Smooth muscle cell of the brain vasculature (primary cell): Measurements from ENCODE around the gene TBC1D22A.

Source experiments
- DNase-seq: peaks from one replicate; pipeline ENCODE4 v3.0.0-alpha.2; 2012; ENCODE audit warnings: low read depth, low spot score

The TBC1D22A gene

DNA sequence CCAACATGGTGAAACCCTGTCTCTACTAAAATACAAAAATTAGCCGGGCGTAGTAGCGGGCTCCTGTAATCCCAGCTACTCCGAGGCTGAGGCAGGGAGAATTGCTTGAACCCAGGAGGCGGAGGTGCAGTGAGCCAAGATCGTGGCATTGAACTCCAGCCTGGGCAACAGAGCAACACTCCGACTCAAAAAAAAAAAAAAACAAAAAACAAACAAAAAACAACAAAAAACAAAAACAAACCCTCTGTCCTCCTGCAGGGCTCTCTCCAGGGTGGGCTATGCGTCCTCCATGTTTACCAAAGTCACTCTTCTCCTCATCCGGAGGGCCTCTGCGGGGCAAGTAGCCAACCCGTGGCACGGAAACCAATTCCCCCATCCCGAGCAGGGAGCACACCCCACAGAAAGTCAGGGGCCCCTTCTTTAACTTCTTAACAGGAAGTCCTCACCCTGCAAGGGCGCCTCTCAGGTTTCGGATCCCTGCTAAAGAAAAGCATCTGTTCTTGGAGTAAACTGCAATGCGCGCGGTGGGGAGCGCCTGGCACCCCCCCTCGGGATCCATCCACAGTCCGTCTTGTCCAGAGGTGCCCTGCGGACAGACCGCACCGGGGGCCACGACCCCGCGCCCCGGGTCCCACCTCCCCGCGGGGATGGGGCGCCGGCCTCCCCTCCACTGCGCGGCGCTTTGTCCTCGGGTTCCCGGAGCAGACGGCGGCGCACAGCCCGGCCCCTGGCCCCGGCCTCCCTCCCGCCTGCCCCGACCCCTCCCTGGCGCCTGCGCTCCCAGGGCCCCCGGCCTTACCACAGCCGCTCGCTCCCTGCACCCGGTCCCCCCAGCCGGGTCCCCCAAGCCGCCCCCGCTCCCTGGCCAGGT is 25.1 kb upstream of the TBC1D22A start:
- DNase-seq = no peak

DNA sequence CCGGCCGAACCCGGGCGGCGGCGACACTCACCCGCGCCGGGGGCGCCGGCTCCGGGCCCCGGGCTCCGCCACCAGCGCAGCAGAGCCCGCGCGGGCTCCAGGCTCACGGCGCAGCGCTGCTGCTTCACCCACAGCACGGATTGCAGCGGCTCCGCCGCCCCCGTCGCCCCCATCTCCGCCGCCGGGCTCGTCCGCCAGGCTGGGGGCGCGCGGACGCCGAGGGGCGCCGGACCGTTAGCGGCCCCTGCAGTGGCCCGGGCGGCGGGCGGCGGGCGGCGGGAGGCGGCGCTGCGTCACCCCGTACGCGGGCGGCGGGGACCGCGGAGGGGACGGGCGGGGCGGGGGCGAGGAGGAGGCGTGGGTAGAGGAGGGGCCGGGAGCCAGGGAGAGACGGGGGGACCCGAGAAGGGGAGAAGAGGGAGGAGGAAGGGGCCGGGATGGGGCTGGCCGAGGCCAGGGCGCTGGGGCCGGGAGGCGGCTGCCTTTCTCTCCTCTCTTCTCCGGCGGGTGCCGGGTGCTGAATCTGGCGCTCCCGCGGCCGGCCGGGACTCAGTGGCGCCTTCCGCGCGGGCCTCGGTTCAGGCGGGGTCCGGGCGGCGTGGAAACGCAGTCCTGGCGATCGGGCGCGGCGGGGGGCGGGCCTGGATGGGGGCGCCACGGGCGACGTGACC is 24.3 kb upstream of the TBC1D22A start, which contains the start of gene CERK:
Gene CERK (minus strand): TSS at position 277 of the 671 bp plus-strand sequence. CDS start 104 bp downstream, at position 173.
- DNase-seq = no peak

DNA sequence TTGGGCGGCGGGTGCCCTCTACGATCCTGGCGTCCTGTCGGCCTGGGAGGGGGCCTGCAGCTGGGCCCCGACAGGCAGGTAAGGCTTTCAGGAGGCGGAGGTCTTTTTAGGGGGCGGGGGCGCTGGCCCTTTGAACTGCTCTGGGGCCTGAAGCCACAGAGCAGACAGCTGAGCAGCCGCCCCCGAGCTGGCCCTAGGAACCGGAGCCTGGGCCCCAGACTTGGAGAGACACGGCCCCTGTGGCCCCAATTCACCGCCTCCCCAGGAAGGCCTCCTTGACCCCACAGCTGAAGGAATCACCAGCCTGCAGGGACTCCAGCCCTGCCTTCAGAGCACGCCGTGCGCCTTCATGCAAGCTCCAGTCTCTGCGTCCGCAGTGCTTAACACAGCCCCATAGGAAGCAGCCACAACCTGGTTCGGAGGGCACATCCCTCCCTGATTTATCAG is 23.8 kb upstream of the TBC1D22A start:
- no peak for DNase-seq

DNA sequence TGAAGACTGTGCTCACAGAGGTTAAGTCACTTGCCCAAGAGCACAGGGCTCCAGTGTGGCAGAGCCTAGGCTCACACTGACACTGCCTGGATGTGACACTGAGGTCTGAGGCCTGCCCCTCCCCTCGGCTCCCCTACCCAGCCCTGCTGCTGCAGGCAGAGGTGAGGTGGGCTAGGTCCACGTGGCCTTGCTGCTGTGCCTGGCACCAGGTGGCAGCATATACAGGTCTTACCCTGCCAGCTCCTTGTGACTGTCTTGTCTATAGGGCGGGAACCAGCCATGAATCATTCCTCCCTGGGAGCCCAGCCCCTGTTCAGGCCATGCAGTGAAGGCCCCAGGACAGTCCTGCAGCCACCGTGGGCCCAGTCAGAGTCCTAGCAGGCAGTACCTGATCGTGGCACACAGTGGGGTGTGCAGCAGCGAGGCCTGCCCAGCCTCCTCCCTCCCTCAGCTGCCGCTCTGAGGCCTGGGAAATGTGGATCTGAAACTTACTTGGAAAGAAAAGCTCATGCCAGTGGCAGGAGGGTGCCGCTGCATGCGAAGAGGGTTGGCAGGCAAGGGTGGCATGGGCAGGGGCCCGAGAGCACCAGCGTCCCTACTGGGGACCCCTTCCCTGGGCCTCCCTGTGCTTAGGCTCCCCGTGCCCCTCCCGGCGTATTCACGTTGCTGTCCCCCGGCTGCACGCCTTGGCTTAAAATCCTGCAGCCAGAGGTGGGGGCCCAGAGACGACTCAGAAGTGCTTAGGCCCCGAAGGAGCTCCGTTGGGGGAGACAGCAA is 23.2 kb upstream of the TBC1D22A start:
- DNase-seq = no peak

DNA sequence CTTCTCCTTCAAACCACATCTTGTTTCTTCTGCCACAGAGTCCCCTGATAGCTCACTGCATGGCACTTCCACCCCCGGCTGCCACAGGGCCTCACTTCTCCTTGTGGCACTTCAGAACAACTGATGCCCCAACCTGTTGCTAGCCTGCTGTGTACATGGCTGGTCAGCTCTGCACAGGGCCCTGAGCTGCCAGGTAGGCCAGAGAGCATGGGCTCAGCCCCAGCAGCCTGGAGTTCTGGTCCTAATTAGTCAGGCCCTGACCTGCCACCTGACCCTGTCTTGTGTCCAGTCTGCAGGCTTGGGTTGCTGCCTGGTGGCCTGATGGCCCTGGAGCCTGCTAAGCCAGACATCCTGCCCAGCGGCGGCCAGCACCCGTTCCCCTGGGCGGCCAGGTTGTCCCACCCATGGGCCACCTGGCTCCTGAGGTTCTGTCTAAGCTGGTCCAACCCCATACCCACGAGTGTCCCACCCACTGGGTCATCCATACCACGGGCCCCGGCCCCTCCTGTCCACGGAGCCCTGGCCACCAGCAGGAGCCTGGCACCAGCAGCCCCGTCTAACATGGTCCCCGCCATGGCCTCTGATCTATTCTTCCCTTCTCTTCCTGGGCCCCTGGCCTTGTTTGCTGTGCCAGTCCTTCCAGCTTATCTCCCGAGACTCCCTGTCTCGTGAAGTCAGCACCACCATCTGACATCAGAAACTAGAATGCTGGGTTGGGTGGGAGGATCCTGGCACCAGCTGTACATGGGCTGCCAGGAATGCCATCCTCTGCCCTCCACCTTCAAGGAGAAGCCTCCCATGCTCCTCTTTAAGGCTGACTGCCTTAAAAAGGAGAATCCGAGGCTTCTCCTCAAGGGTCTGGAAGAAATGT is 21.3 kb upstream of the TBC1D22A start:
- no peak for DNase-seq

DNA sequence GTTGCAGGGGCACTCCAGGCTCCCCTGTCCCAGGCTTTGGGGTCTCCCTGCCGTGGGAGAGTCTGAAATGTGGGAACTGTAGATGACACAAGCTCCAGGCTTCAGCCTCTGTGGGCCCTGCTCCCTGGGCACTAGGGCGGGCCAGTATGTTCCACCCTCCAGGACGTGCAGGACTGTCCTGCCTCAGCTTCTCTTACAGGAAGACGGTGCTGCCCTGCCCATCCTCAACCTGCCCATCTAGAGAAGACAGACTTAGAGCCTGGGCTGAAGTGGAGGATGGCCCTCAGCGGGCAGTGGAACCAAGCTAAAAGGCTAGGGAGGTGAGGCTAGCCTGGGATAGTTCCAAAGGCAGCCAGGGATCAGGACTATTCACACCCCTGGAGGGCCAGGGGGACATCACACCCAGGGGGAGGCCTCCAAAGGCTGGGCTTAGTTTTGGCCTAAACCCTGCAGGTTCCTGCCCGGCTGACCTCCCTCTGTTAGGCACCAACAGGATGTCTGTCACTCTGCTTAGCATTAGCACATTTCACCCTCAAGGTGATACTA is 20.4 kb upstream of the TBC1D22A start:
- no peak for DNase-seq

DNA sequence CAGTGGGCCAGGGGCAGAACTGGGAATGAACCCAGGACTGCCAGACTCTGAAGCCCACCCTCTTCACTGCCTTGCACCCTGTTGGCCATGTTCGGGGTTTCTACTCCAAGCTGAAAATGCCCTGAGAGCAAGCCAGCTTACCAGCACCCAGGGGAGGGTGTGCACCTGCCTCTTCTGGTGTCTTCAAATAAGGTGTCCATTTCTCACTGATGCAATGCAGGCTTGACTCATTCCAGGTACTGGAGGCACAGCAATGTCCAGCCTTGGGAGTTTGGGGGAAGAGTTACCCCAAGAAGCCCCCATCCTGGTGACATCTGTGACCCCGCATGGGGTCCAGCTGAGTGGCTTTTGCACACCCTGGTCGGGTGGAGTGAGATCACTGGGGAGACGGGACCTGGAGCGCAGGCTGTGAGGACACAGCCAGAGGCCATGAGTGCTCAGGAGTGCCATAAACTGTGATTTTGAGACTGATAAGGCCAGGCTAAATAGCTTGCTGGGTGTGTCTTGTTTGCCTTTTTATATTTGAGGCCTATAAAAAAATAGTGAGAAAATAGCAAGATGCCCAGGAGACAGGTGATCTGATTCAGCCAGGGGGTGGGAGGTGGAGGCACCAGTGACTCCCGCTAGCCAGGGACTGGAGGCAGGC is 19.8 kb upstream of the TBC1D22A start:
- DNase-seq = no peak

DNA sequence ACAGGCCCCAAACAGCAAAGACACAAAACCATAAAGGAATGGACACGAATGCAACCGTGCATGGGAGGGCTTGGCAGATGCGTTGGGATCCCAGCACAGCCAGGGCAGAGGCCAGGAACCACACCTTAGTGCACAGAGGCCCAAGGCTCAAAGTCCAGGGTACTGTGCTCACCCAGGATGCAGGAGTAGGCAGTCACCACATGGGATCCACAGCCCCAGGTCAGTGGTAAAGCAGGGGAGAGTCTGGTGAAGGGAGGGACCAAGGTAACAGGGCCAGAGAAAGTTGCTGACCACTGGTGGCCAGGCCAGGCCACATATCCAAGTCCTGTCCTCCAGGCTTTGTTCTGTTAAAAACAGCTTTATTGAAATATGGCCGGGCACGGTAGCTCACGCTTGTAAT is 17.9 kb upstream of the TBC1D22A start:
- no peak for DNase-seq

DNA sequence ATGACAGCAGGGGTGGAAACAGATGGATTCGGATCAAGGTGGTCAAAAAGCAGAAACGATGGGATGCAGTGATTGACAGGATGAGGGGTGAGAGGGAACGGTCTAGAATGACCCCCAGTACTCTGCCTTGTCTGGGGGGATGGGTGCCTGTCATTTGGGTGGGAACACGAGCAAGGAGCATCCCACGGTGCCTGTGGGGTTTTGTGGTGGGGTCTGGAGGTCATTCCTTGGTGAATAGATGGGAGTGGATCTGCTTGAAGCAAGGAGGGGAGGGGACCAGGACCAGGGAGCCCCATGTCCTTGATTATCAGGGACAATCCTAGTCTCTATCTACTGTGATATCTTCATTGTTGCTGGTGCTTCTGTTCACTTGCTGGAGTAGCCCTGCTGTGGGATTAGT is 16.3 kb upstream of the TBC1D22A start:
- DNase-seq = no peak

DNA sequence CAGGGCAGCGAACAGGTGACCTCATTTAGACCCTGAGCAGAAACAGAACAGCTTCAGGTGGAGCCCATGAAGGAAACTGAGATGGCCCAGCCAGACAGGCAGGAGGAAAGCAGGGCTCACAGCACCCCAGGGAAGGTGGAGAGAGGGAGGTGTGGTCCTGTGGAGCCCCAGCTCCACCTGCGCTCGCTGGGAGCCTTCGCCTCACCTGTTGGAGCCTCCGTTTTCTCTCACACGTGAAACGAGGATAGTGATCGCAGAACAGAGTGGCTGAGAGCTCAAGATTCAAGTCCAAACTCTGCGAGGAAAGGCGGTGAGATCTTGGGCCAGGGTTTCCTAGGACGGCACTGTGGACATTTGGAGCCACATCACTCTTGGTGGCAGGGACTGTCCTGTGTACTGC is 15.8 kb upstream of the TBC1D22A start:
- no peak for DNase-seq

DNA sequence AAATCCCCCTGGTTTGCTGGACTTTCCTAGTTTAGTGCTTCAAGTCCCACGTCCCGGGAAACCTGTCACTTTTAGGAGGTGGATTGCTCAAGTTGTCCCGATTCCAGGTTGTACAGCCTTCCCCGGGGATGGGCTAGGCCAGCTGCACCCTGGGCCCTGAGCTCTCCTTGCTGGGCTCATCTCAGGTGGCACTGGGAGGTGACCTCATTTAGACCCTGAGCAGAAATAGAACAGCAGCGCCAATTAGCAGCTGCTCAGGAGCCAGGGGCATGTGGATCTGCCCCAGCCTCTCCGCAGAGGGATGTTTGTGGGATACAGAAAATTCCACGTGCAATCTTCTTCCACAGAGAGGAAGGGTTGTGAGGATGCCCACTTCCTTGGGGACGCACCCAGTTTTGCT is 14.8 kb upstream of the TBC1D22A start:
- no peak for DNase-seq

DNA sequence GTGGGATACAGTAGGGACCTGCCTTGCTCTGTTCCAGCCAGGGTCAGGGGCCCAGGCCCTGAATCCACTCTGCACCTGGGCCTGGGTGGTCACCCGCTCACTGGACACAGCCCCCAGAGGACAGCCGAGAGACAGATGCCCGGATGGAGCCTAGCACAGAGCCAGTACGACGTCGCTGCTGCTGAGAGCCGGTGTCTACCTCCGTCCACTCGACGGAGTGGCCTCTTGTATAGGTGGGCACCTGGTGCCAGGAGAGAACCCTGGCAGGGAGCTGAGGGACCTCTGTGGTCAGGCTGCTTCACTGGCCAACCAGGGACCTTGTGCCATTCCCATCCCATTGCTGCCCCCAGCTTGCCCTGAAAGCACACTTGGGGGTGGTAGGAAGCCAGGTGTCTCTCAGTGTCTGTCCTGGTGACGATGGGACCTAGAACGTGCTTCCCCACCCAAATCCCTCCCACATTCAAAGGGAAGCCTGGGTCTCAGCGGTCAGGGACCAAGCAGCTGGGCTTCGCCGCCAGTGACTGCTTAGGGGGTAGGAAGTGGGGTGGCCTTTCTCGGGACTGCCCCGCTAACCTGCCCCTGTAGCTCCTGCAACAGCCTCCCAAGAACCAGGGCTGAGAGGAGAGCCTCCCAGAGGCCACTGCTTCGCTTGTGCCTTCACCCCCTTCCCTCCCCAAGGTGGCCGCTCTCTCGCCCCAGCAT is 14.1 kb upstream of the TBC1D22A start:
- no peak for DNase-seq

DNA sequence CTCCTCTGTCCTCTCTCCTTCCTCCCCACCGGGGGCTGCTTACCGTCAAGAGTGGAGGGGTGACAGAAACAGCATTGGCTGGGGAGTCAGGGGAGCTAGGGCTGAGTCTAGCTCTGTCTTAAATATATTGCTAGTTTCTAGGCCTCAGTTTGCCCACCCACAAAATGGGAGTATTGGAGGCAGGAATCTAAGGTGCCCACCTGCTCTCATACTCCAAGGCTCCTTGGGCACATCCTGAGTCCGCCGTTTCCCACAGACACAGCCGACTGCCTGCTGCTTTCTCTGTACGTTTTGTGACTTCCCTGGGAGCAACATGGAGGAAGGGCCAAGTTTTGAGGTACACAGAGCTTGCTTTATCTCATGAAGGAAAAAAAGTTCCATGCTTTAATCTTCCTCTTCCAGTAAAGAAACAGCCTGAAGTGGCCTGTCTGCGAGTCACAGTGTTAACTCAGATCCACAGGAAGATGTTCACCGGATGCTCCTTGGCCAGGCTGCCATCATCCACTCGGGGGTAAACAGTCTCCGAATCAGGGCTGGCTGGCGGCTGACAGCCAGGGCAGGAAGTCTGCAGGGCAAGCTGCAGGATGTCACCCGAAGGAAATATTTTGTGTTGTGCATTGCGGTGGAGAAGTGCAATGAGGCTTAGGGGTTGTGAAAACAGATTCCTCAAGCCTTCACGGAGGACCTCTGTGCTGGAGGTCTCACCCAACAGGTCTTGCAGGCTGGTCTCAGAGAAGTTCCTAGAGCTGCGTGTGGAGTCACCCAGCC is 13.4 kb upstream of the TBC1D22A start:
- DNase-seq = no peak

DNA sequence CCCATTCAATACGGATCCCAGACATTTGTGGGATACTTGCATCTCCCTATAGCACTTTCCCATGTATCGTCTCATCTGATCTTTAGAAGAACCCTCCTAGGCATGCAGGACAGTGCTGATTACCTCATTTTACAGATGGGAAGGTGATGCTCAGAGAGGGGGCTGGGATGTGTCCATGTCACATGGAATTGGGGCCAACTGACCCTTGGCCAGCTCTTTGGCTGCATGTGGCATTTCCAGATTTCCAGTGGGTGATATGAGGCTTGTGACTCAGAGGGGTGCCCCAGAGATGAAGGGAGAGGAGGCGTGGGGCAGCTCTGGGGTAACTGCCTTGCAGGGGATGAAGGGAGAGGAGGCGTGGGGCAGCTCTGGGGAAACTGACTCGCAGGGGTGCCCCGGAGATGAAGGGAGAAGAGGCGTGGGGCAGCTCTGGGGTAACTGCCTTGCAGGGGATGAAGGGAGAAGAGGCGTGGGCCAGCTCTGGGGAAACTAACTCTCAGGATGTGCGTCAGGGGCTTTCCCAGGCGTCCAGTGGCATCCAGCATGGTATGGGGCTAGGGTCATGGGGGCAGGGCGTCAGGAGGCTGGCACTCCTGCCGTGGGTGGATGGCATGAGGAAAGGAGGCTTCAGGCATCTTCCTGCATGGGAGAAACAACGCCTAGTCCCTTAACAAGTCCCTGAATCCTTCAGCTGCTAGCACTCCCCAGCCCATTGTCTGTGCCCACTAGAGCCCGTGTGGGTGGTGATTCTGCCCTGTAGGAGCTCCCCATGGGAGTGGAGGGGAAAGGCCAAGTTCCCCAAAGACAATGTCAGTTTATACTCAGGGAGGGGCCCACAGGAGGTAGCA is 12.5 kb upstream of the TBC1D22A start:
- no peak for DNase-seq

DNA sequence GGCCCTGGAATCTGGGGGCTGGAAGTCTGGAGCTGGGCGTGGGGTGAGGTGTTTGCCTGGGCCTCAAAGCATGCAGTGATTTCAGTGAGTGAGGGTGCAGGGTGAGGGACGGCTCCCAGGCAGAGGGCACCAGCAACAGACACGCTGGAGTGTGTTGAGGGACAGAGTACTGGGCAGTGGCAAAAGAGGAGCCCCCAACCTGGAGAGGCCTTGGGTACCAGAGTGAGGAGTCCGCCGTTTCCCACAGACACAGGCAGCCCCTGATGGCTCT is 12.0 kb upstream of the TBC1D22A start:
- DNase-seq = no peak

DNA sequence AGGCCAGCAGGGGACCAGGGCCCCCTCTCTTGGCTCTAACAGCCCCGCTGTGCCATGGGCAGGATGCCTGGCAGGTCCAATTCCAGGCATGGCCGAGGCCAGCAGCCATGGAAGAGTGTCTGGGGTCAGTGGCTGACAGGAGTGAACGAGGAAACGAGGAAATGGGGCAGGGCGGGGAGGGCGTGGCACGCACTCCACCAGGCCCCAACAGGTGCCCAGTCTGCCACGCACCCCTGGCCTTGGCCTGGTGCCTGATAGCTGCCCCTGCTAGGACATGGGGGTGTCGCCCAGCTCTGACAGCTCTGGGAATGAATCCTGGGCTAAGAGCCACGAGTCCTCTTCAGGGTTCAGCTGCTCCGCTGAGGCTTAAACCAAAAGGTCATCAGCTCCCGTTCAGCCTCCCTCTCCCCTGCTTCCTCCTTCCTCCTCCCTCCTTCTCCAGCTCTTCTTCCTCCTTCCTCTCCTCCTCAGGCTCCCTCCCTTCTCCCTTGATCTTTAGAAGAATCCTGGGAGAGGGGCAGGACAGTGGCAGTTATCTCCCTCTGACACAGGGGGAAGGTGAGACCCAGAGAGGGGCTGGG is 11.5 kb upstream of the TBC1D22A start:
- no peak for DNase-seq

DNA sequence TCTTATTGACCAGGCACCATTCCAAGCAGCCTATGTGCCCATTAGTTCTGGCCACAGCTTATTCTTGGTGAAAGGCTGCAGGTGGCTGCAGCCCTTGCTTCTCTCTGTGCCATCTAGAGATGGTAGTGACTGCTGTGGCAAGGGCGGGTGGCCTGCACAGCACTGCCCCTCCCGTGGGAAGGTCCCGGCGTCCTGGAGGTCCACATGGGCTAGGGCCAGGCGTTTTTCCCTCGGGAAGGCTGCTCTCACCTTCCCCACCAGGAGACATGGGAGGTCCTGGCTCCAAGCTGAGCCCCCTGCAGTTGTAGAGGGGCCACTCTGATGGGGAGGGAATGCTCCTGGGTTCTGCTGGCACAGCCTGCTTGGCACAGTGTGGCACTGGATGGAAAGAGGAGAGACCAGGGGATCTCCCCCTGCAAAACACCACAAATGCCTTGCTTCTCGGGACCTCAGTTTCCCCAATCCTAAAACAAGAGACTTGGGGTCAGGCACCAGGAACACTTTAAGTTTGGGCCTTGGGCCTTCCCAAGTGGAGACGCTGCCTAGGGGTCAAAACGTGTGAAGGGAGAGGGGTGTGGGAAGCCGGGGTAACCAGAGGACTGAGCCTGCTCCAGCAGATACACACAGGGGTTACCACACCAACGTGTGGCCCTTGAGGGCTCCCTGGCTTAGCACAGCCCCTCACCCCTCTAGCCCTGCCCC is 10.0 kb upstream of the TBC1D22A start:
- DNase-seq = no peak

DNA sequence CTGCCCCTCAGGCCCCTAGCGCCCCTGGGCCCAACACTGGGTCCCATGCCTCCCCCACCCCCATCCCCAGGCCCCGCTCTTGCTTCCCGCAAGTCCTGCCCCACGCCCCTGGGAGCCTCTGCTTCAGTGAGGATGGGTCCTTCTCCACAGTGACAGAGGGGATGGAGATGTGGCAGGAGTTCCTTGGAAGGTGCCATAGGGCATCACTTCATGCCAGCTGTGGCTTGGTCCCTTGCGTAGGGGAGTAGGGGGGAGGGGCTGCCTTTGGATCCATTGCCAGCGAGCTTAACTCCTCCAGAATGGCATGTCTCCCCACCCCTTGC is 9.5 kb upstream of the TBC1D22A start:
- no peak for DNase-seq
